DOHH2 (cell line): ENCODE data around the gene PTGDR2.

Experiments used
- H3F3A ChIP-seq: fragments of 200-600 bp; sonication (generic), shearing (Covaris generic); 2 replicates; pipeline ENCODE4 v1.6.0; 2016; ENCODE audit warnings: antibody characterized with exemption, mild to moderate bottlenecking; ENCODE audit not compliant: control insufficient read depth, insufficient read depth
- H3K27ac ChIP-seq: fragments of 200-600 bp; sonication (generic); 2 replicates; pipeline ENCODE4 v1.5.1; 2014; ENCODE audit warnings: low read depth, mild to moderate bottlenecking, low read length, moderate library complexity
- H3K27me3 ChIP-seq: fragments of 200-600 bp; sonication (generic); 2 replicates; pipeline ENCODE4 v1.6.1; 2014; ENCODE audit warnings: mild to moderate bottlenecking, low read length, mixed read lengths; ENCODE audit not compliant: control insufficient read depth
- H3K36me3 ChIP-seq: fragments of 200-600 bp; sonication (generic); 2 replicates; pipeline ENCODE4 v1.6.1; 2014; ENCODE audit warnings: mild to moderate bottlenecking, low read length, moderate library complexity, mixed read lengths; ENCODE audit not compliant: control insufficient read depth
- H3K4me1 ChIP-seq: fragments of 200-600 bp; sonication (generic); 2 replicates; pipeline ENCODE4 v1.6.1; 2014; ENCODE audit warnings: mild to moderate bottlenecking, low read length, mixed read lengths; ENCODE audit not compliant: control insufficient read depth
- H3K4me2 ChIP-seq: fragments of 200-600 bp; sonication (generic); 2 replicates; pipeline ENCODE4 v1.6.0; 2014; ENCODE audit warnings: mild to moderate bottlenecking, low read length, moderate library complexity
- H3K4me3 ChIP-seq: fragments of 200-600 bp; sonication (generic); 2 replicates; pipeline ENCODE4 v1.5.1; 2014; ENCODE audit warnings: mild to moderate bottlenecking, low read length, mixed read lengths
- H3K79me2 ChIP-seq: fragments of 200-600 bp; sonication (generic); 2 replicates; pipeline ENCODE4 v1.6.1; 2014; ENCODE audit warnings: mild to moderate bottlenecking, low read length, mixed read lengths; ENCODE audit not compliant: control insufficient read depth
- H3K9me2 ChIP-seq: fragments of 200-600 bp; sonication (generic); replicated peaks from 2 replicates; pipeline ENCODE4 v1.6.1; 2014; ENCODE audit warnings: mild to moderate bottlenecking, low read length, mixed read lengths; ENCODE audit not compliant: control insufficient read depth
- H3K9me3 ChIP-seq: fragments of 200-600 bp; sonication (generic); 2 replicates; pipeline ENCODE4 v1.6.1; 2014; ENCODE audit warnings: antibody characterized with exemption, low read length, mixed read lengths; ENCODE audit not compliant: control insufficient read depth, insufficient read depth
- H4K20me1 ChIP-seq: fragments of 200-600 bp; sonication (generic); 2 replicates; pipeline ENCODE4 v1.6.0; 2014; ENCODE audit warnings: low read depth, mild to moderate bottlenecking, antibody characterized with exemption, low read length, moderate library complexity; ENCODE audit not compliant: control insufficient read depth, insufficient read depth
- CTCF ChIP-seq: fragments of 200-600 bp; sonication (generic); IDR thresholded peaks from one replicate; pipeline ENCODE4 v1.5.1; 2014; ENCODE audit warnings: antibody characterized with exemption, mild to moderate bottlenecking, low read depth, low read length; ENCODE audit not compliant: poor library complexity, severe bottlenecking
- EZH2phosphoT487 ChIP-seq: fragments of 200-600 bp; sonication (generic); IDR thresholded peaks from 2 replicates; pipeline ENCODE4 v1.6.1; 2017; ENCODE audit warnings: borderline replicate concordance, mild to moderate bottlenecking, antibody characterized with exemption, low read length, moderate library complexity, mixed read lengths

PTGDR2 gene

GRCh38 chr11:60857378-60858232 is 1.9 kb upstream of the PTGDR2 start:
- Histone ChIP-seq H3K4me2 (no peak overlapping the region), H3K27ac (no peak overlapping the region), H3K4me1 (peaks cover 13% of the 10 kb centered on the region), H3K79me2 (no peaks in the 10 kb centered on the region), H3K9me2 (no peaks in the 10 kb centered on the region), H3K4me3 (no peak overlapping the region), H3K36me3 (peaks cover 4% of the 10 kb centered on the region; the same call in 1 of the 2 replicates), H4K20me1 (no peaks in the 10 kb centered on the region), H3F3A (no peaks in the 10 kb centered on the region), H3K27me3 (no peaks in the 10 kb centered on the region; the same call in 1 of the 2 replicates), H3K9me3 (no peaks in the 10 kb centered on the region)
- TF ChIP-seq EZH2phosphoT487: no peak
- no peak for TF ChIP-seq CTCF

- Histone ChIP-seq H3K27ac (no peak overlapping the region), H3K36me3 (peaks cover 22% of the 10 kb centered on the region), H3K4me3 (no peak overlapping the region), H3K4me1 (peaks cover 13% of the 10 kb centered on the region), H4K20me1 (no peaks in the 10 kb centered on the region), H3K79me2 (no peaks in the 10 kb centered on the region), H3F3A (no peaks in the 10 kb centered on the region), H3K27me3 (no peaks in the 10 kb centered on the region), H3K9me2 (no peaks in the 10 kb centered on the region), H3K4me2 (no peak overlapping the region), H3K9me3 (no peaks in the 10 kb centered on the region)
- TF ChIP-seq EZH2phosphoT487: no peak
- no peak for TF ChIP-seq CTCF
These were observed 664 bp downstream of the PTGDR2 start for GRCh38 chr11:60854847-60855725.

- Histone ChIP-seq H3K9me2 (no peaks in the 10 kb centered on the region), H3K36me3 (peaks cover 30% of the 10 kb centered on the region), H3K9me3 (no peaks in the 10 kb centered on the region), H3K27ac (no peak overlapping the region), H3K4me1 (peaks cover 13% of the 10 kb centered on the region), H4K20me1 (no peaks in the 10 kb centered on the region), H3K4me3 (no peak overlapping the region), H3K79me2 (no peaks in the 10 kb centered on the region), H3F3A (no peaks in the 10 kb centered on the region), H3K27me3 (no peaks in the 10 kb centered on the region), H3K4me2 (no peak overlapping the region)
- TF ChIP-seq EZH2phosphoT487: no peak
- TF ChIP-seq CTCF: no peak
These were observed 1.5 kb downstream of the PTGDR2 start for GRCh38 chr11:60854140-60854846.
